Gastroesophageal sphincter (tissue), 3 donors: ENCODE results near the gene CDH13.

Experiments
- CTCF ChIP-seq, 4 experiments: fragments of 200-600 bp in 2 of 4; fragments of 450-650 bp in 2 of 4; sonication (generic) in 1 of 4; IDR thresholded peaks; one replicate each; pipeline ENCODE4 v1.5.1; 2017 to 2019; ENCODE audit warnings: antibody characterized with exemption in 4 of 4, mild to moderate bottlenecking in 2 of 4, moderate library complexity in 2 of 4
- EP300 ChIP-seq: sonication (generic); formaldehyde crosslinking; IDR thresholded peaks from one replicate; pipeline ENCODE4 v1.6.1; 2017; ENCODE audit warnings: antibody characterized with exemption, mild to moderate bottlenecking

GRCh38 chr16:83837566-83837965 is 1210.8 kb downstream of the CDH13 start:
- TF ChIP-seq CTCF (IDR thresholded peaks at IDR 0.05) (no peak), EP300 (no peak)
